Body of pancreas (tissue), 4 donors: ENCODE data around the gene VGF.

Experiments used
- CTCF ChIP-seq, 7 experiments: fragments of 450-650 bp in 4 of 7; fragments of 200-600 bp in 3 of 7; sonication (generic) in 3 of 7; IDR thresholded peaks; one replicate each; pipeline ENCODE4 v1.5.1; 2016 to 2019; ENCODE audit warnings: antibody characterized with exemption in 7 of 7
- POLR2A ChIP-seq, 3 donors: fragments of 450-650 bp; IDR thresholded peaks; one replicate each; pipeline ENCODE4 v1.6.1; 2016; ENCODE audit warnings: antibody characterized with exemption in 3 of 3, mild to moderate bottlenecking in 2 of 3

- TF ChIP-seq CTCF (IDR thresholded peaks at IDR 0.05) (no peak), POLR2A (IDR thresholded peaks at IDR 0.05) (no peak)
Observed at GRCh38 chr7:101198476-101198875, 33.1 kb upstream of the VGF start.
